GM19463 (cell line): ENCODE data around the gene PRRG4.
"Not testable (repeated sequence)": the region's sequence is repeated elsewhere in the genome, so short reads cannot be mapped to it uniquely, and the experiment has no call there.

ENCODE experiments used
- ATAC-seq: cut with Tn5 transposase; IDR thresholded peaks from one replicate; pipeline ENCODE4 v1.9.1; 2021; ENCODE audit warnings: mild to moderate bottlenecking, moderate library complexity; ENCODE audit not compliant: unreplicated experiment

The PRRG4 gene

DNA sequence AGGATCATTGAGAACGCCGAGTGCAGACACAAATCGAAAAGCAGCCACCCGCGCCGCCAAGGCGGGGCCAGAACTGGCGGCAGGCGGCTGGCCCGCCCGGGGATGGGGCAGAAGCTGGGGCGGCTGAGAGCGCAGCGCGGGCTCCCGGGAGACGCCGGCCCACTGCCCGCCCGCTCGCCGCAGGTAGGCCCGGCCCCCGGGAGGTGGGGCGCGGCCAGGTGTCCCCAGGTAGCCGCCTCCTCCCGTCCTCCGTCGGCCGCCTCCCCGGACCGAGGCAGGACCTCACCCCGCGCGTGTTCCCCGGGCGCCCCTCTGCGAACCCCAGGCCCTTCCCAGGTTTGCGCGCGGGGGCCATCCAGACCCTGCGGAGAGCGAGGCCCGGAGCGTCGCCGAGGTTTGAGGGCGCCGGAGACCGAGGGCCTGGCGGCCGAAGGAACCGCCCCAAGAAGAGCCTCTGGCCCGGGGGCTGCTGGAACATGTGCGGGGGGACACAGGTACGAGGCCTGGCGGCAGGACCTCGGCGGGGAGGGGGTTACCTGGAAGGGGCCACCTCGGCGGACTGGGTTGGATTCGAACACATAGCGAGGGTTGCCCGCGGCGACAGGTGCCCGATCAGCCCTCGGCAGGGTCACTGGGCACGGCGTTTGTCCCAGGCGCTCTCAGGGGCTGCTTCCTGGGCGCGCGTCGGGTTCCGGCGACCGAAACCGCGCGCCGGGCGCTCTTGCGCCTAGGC lies at the start of gene PRRG4:
TSS of gene PRRG4 (plus strand) at position 248 of the 733 bp plus-strand sequence. CDS start 603 bp downstream, outside the sequence.
- ATAC-seq = peak; percentile 75

DNA sequence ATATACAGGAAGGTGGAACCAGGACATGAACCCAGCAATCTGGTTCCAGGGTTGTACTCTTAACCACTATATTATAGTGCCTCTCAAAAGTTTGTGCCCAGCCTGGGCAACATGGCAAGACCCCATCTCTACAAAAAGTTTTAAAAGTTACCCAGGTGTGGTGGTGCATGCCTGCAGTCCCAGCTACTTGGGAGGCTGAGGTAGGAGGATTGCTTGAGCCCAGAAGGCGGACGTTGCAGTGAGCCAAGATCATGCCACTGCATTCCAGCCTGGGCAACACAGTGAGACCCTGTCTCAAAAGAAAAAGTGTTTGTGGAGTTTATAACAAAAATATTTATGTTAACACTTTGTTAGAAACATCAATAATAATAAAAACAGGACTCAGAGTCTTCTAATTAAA lies 48.9 kb upstream of the PRRG4 start:
- not testable (repeated sequence) for ATAC-seq

DNA sequence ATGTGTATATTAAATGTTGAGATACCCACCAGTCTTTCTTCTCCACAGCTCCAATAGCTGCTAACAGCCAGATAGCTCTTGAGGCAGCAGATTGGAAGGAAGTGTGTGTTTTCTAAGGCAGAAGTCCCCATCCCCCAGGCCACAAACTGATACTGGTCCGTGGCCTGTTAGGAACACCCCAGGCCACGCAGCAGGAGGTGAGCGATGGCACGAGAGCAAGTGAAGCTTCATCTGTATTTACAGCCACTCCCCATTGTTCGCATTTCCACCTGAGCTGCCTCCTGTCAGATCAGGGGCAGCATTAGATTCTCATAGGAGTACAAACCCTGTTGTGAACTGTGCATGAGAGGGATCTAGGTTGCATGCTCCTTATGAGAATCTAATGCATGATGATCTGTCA lies 48.0 kb upstream of the PRRG4 start:
- ATAC-seq = no peak

DNA sequence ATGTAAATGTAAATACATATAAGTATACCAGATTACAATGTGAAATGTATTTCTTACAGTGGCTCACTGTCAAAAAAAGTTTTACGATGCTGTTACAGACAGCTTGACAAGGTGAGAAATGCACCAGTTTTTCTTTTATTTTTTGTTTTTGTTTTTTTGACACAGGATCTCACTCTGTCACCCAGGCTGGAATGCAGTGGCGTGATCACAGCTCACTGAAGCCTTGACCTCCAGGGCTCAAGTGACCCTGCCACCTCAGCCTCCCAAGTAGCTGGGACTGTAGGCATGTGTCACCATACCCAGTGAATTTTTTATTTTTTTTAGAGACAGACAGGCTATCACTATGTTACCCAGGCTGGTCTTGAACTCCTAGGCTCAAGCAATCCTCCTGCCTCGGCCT lies 44.5 kb upstream of the PRRG4 start:
- no peak for ATAC-seq

DNA sequence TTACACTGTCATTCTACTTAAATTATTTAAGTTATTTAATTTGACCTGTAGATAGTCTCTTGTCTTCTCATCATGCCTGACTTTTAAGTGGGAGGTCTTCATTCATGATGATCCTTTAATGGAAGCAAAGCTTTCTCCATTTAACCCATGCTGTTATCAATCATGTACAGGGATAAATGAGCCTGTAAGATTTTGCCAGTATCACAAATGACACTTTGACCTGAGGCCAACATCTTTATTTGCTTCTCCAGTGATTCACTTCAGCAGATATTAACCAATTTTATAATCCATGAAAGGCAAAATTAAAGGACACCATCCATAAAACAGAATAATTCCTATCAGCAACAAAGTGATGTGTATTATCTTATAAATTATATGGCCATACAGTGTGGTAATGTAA lies 42.9 kb upstream of the PRRG4 start:
- ATAC-seq = no peak

DNA sequence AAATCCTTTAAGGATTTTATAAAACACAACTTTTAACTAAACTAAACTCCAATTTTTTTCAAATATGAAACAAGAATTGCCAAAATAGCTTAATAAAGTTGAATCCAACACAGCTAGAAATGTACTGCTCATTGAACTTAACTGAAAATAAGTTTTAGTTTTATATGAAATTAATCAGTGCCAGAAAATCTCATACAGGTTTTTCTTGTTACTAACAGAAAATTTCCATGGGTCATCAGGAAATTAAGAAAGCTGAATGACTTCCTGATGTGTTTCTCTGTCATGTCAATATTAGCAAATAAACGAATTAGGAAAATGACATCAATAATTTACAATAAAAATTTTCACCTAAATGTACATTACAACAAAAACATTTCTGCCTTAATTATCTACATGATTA lies 38.8 kb upstream of the PRRG4 start:
- no peak for ATAC-seq

DNA sequence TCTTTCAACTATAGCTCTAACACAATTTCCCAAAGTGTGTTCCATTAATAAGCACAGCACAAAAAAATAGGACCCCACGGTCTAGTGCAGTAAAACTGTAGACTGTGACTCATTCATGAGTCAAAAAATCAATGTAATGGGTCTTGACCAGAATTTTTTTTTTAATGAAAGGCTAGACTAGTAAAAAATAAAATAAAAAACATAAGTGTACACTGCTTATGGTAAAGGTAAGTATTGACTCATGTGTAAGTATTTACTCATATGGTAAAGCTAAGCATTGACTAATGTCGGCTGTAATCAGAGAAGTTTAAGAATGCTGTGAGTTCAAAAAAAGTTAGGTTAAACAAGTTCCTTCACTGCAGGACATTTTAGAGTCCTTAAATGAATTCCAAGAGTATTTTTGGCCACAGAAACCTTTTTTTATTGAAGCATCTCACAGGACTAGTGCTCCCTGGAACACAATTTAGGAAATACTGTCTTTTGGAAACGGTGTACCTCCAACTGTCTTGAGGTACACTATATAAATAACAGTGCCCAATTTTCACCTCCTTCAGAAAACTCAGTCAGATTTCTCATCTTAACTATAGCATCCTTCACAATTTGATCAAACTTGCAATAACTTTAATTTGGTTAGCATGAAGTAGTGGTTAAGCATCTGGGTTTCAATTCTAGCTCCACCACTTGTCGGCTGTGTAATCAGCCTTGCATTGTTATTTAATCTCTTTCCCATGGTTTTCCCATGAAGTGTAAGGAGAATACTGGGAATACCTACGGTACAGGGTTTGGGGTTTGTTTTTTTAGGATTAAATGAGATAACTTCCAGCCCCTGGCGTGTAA lies 37.4 kb upstream of the PRRG4 start:
- peak; percentile 17 for ATAC-seq

DNA sequence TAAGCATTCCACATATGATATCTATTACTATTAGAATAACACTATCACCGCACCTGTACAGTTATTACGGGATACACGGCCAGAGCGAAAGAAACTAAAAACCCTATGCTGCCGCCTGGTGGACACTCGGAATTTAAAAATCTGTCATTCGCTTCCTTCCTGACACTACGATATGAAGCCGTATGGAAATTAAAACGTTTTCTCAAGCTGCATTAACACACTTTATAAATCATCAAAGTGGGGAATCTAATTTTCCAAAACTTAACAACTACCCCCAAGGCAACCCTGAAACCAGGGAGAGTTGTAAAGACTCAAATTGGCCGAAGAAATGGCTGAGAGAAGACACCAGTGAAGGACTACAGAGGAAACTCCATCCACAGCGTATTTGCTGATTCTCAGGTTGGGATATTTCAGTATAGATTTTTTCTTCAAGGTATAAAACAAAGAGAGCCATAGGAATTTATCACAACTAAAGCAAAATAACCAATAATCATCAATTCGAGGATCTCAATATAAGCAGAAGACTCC lies 36.7 kb upstream of the PRRG4 start:
- ATAC-seq = peak; percentile 88

DNA sequence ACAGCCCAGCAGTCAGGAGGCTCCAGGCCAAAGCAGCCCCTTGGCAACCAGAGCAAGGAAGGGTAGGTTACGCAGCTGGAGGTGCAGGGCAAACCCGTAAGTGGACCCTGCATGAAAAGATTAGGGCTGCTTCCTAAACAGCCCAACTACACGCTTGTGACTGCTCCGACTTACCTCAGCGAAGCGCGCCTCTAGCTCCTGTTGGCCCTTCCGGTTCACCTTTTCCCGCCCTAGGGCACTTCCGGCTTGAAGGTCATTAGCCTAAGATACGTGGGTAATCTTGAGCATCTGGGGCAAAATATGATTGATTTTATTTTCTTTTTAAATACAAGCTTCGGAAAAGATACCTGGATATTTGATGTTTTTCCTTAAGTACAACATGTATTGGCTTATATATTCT lies 35.3 kb upstream of the PRRG4 start, which contains the start of gene CCDC73:
TSS of gene CCDC73 (minus strand) at position 224 of the 400 bp plus-strand sequence. CDS start 34,419 bp downstream, outside the sequence.
- ATAC-seq = no peak

DNA sequence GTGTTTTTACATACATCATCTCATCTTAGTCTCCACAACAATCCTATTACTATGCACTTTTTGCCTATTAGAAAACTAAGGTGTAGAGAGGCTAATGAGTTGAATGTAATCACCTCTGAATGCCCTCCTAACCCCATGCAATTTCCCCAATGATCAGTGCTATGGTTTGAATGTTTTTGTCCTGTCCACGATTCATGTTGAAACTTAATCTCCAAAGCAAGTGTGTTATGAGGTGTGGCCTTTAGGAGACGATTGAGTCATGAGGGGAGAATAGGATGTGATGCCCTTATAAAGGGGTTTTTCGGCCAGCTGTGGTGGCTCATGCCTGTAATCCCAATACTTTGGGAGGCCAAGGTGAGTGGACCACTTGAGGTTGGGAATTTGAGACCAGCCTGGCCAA lies 33.3 kb upstream of the PRRG4 start:
- no peak for ATAC-seq

DNA sequence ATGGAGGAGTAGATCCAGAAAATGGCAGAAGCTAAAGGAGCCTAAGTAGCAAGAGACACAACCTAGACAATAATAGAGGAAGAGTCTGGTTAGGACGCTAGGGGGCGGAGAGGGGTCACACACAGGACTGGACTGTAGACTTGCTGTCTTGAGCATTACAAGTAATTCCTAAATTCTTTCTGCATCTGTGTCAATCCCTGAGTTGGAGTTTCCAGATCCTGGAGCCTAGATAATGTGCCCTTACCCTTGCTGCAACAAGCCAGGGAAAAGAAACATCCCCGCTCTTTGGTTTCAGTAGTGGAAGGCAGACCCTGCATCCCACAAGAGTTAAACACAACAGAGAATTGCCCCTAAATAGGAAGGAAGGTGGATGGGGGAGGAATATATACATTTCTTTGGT lies 20.4 kb upstream of the PRRG4 start:
- peak; percentile 99 for ATAC-seq

DNA sequence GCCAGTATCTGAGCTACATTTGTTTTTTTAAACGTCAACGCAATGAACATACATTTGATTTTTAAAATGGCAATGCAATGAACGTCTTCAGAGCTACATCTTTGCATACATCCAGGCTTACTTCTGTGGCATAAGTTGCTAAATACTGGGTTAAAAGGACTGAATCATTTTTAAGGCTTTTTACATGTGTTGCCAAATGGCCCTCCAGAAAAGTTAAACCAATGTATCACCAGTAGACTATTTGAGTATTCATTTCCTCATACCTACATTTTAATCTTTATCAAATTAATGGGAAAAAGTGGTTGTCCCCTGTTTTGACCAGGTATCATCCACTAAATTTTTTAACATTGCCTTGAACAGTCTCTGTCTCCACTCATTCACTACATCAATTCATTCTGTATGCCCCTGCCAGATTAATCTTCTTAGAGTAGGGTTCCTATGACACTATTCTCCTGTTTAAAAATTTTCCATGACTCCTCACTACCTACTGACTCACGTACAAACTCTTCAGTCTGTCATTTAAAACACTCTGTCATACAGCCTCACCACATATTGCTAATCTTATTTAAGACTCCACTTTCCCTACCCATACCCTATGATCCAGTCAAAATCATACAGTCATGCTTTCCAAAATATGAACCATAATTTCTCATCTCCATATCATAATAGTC lies 12.4 kb upstream of the PRRG4 start:
- no peak for ATAC-seq

DNA sequence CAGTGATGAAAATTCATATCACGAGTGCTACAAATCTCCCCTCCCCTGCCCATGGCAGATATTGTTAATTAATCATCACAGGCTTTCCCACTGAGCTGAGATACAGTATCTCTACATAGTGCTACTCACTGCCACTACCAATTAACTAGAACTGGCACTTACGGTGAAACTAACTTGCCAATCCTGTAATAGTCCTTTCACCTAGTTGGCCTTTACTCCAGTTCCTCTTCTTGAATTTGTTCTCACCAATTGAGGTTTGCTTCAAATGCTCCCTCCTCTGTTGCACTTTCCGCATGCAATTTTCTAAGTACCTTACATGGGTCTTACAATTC lies 11.9 kb upstream of the PRRG4 start:
- no peak for ATAC-seq

DNA sequence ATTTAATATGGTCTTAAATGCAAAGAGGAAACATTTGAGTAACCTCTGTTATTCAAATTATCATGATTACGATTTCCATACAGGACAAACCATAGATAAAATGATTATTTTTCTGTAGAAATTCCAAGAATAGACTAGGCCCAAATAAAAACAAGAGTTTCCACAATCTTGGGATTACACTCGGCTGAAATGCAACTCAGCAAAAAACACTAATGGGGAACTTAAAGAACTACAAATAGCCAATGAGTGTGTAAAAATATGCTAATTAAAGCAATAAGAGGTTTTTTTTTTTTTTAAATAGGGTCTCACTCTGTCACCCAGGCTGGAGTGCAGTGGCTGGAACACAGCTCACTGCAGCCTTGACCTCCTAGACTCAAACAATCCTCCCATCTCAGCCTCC lies 10.5 kb upstream of the PRRG4 start:
- ATAC-seq = no peak

DNA sequence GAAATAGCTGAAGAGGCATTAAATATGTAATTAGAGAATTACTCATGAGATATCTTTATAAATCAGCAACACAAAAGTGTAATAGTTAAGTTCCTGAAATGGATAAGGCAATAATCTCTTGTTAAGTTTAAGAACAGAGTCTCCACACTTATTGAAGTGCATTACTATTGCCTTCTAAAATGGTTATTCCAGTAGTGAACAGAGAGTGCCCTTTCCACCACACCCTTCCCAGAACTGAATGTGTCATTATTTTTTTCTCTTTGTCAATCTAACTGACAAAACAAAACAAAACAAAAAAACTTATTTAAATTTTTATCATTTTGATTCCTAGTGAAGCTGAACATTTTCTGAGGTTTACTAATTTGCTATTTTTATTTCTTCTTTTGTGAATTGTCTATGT lies 9.2 kb upstream of the PRRG4 start:
- no peak for ATAC-seq

DNA sequence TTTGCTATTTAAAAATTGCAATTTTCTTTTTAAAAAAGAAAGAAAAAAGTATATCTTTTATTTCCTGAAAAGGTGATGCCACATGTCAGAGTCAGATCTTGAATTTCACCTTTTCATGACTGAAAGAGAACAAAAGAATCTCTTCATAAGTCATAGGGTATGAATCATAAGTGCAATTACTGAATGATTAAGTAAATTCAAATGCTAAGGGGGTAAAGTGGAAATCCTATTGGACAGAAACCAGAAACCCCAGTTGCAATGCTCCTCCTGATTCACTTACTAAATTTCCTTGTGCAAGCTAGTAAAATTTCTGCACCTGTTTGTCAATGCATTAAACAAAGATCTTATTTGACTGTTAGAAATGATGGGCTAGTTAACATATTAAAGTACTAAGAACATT lies 8.2 kb upstream of the PRRG4 start:
- no peak for ATAC-seq

DNA sequence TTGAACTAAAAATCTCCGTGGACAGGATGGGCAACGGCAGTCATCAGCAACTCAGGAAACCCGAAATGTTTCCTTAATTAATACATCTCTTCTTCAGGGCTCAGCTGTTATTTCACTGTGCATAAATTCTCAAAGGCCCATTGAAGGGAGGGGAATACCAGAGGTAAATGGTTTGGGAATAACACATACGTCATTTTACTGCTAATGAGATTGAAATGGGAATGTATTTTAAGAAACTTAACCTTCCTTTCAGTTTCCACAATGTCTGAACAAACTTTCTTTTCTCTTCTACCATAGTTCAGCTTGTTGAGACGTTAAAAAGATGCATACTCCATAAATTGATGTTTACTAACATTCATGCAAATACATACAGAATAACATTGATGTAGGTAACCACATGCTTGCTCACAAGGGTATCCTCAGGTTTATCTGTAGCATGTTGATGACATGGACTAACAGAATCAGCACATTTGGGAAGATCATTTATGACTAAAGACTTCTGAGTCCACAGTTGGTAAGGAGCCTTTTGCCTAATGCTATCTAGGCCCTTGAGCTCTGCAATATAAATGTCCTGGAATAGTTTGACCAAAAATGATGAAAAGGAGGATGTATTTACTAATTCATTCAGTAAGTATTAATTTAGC lies 7.7 kb upstream of the PRRG4 start:
- no peak for ATAC-seq

DNA sequence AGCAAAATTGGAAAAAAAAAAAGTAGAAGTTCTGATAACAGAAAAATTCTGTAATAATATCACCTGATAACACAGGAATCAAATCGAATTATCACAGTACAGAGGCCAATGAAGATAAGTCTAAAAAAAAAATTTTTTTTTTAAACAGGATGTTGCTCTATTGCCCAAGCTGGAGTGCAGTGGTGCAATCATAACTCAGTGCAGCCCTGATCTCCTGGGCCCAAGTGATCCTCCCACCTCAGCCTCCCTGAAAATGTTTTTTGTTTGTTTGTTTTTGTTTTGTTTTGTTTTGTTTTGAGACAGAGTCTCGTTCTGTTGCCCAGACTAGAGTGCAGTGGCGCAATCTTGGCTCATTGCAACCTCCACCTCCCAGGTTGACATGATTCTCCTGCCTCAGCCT lies 6.1 kb upstream of the PRRG4 start:
- not testable (repeated sequence) for ATAC-seq

DNA sequence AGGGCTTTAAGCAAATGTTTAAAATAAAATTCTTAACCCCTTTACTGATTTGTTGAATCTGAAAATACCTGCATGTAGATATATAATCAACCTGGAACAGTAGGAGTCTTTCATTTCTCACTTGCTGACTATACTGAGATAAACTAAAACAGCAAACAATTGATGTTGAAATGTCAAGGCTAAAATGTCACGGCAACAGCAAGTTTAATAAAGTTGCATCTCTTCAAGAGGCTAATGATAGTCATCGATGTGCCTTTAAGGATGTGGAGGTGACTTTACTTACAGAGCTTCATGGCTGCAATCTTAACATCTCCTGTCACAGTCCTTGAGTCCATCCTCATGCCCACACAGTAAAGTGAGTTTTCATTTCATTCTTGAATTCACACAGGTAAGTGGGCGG lies 3.6 kb upstream of the PRRG4 start:
- no peak for ATAC-seq

DNA sequence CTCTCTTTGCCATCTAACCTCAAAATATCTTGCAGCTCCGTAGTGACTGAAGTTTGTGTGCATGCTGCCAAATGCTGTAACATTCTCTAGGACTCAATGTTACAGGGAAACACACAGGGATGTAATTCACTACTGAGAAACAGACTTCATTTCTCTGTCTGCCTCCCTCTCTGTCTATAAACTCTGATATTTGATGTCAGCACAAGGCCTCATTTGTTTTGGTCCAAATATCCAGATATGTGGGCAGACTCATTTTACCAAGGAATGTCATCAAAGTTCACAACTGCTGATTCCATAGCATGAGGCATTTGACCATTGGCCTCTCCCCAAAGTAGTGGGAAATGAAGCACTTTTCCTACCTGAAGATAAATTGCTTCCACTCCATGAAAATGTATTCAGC lies 2.5 kb upstream of the PRRG4 start:
- no peak for ATAC-seq

DNA sequence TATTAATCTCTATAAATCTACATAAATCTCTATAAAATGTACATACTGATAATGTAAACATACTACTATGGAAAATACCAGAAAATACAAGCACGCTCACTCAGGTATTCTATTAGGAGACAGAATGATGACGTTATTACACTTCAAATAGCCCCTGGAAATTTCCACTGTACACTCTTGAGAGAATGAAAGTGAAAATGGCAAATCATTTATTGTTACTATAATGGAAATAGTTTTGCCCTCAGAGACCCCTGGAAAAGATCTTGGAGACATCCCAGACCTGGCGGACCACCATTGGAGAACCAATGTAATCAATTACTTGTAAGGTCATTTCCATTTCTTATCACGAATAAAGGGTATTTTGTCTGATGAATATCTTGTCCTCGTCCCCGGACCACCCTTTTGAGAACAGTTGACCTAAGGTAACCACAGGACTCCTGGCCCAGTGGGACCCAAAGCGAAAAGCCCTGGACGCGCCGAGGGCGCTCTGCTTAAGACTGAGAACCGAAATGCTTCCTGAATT lies 509 bp upstream of the PRRG4 start:
- ATAC-seq = peak; percentile 37
